Esophagus (tissue), 2 donors: ENCODE results near the gene GSE1. TPM values are rescaled to one million over a fixed set of nuclear protein-coding genes. Genes with fewer than 3 reads are reported as not detected.

Experiments used
- H3K27ac ChIP-seq, 2 donors: one replicate each; pipeline ENCODE4 v1.5.1; 2013; ENCODE audit warnings: low read depth in 2 of 2, mild to moderate bottlenecking in 2 of 2, inconsistent platforms in 1 of 2, low read length in 1 of 2, moderate library complexity in 1 of 2
- H3K27me3 ChIP-seq, 2 donors: one replicate each; pipeline ENCODE4 v1.6.1; 2013; ENCODE audit warnings: low read length in 2 of 2, control low read depth in 1 of 2, mild to moderate bottlenecking in 1 of 2; ENCODE audit not compliant: insufficient read depth in 2 of 2, control insufficient read depth in 1 of 2
- H3K36me3 ChIP-seq, 2 donors: one replicate each; pipeline ENCODE4 v1.6.1; 2013; ENCODE audit warnings: low read length in 1 of 2; ENCODE audit not compliant: control insufficient read depth in 2 of 2, insufficient read depth in 2 of 2
- H3K4me1 ChIP-seq, 2 donors: one replicate each; pipeline ENCODE4 v1.6.1; 2013; ENCODE audit warnings: low read length in 1 of 2; ENCODE audit not compliant: control insufficient read depth in 2 of 2, insufficient read depth in 2 of 2
- H3K4me3 ChIP-seq, 2 donors: one replicate each; pipeline ENCODE4 v1.5.1; 2013; ENCODE audit warnings: low read length in 2 of 2, mild to moderate bottlenecking in 2 of 2, low read depth in 1 of 2, moderate library complexity in 1 of 2
- H3K9me3 ChIP-seq, 2 donors: one replicate each; pipeline ENCODE4 v1.6.1; 2013; ENCODE audit warnings: mild to moderate bottlenecking in 2 of 2, low read depth in 1 of 2, low read length in 1 of 2, moderate library complexity in 1 of 2; ENCODE audit not compliant: control insufficient read depth in 2 of 2, insufficient read depth in 1 of 2
- WGBS, 2 donors: extraction: QIAGEN DNeasy Blood & Tissue Kit; methylation state at CpG; one replicate each; pipeline ENCODE4 v1.1.7; 2013; 5-methylcytosine and 5-hydroxymethylcytosine counted together
- polyA plus RNA-seq, 2 donors: library from polyadenylated mRNA; stranded (reverse); fragments of 200-250 nt; gene quantifications; one replicate each; pipeline ENCODE4 v1.2.3, GENCODE V29; 2013
- donor health status: healthy with polysubstance abuse.
- donor health status: Bipolar disorder and iron deficiency.

GSE1 gene
- polyA plus RNA-seq, 2 donors: 8.9 to 19.6 TPM

DNA sequence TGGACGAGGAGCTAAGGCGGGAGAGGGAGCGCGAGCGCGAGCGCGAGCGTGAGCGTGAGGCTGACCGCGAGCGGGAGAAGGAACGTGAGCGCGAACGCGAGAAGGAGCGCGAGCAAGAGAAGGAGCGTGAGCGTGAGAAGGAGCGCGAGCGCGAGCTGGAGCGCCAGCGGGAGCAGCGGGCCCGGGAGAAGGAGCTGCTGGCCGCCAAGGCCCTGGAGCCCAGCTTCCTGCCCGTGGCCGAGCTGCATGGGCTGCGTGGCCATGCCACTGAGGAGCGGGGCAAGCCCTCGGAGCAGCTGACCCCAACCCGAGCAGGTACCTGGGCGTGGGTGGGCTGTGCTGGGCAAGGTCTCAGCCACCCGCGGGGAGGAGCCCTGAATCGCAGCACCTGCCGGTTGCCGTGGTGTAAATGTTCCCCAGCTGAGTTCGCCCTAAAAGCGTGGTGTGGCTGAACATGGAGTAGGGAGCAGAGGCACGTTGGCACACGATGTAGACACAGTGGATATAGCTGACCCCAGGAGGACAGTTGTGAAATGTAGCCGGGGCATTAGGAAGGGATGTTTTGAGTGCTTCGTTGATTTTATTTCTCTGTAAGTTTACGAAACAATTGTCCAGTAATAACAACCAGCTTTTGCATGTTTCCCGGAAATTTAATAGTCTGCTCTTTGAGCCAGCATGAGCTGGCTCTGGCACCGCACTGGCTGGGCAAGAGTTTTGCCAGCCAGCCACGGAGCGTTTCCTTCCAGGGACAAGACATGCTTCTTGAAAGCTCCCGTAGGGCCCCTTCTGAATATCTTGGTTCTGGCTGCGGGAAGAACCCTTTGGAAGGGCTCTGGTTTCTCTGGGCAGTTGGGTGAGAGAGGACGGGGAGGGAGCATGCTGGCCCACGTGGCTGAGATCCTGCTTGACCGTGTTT is 43.5 kb downstream of the GSE1 start:
- Histone ChIP-seq H3K36me3 (peaks cover 5 to 64% of the 10 kb centered on the region in 2 donors), H3K27ac (no peak overlapping the region), H3K9me3 (no peaks in the 10 kb centered on the region), H3K4me3 (no peak overlapping the region), H3K4me1 (peaks cover 2 to 15% of the 10 kb centered on the region in 2 donors), H3K27me3 (no peaks in the 10 kb centered on the region)
- 94 to 95% methylated on average over 58 to 59 of the region's 59 CpGs for WGBS, 2 donors

DNA sequence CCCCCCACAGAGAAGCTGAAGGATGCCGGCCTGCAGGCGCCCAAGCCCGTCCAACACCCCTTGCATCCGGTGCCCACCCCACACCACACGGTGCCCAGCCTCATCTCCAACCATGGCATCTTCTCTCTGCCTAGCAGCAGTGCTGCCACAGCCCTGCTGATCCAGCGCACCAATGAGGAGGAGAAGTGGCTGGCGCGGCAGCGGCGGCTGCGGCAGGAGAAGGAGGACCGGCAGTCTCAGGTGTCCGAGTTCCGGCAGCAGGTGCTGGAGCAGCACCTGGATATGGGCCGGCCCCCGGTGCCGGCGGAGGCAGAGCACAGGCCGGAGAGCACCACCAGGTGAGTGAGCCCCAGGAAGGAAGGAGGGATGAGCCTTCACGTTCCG is 44.1 kb downstream of the GSE1 start:
- Histone ChIP-seq H3K27me3 (no peaks in the 10 kb centered on the region), H3K9me3 (no peaks in the 10 kb centered on the region), H3K4me3 (no peak overlapping the region), H3K4me1 (peaks cover 2 to 10% of the 10 kb centered on the region in 2 donors), H3K27ac (no peak overlapping the region), H3K36me3 (peaks cover 5 to 69% of the 10 kb centered on the region in 2 donors)
- WGBS, 2 donors: 94 to 95% methylated on average over 20 to 21 of the region's 21 CpGs

DNA sequence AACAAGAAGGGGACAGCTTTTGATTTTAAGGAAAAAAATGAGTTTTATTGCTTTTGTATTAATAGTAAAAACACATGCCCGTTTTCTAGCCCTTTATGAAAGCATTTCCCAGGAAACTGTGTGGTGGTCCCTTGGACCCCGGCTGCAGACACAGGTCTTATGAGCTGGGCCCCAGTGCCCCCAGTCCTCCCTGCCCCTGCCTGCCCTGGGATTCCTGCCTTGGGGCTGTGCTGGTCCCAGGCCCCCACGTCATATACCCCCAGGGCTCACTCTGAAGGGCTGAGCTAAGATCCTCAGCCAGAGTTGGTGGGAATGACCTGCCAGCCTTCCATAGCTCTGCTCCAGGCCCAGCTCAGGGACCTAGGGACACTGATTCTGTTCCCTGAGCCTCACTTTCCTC is 44.9 kb downstream of the GSE1 start:
- Histone ChIP-seq H3K27ac (no peak overlapping the region), H3K27me3 (no peaks in the 10 kb centered on the region)
- 89 to 92% methylated on average over 3 of the region's 3 CpGs for WGBS, 2 donors

DNA sequence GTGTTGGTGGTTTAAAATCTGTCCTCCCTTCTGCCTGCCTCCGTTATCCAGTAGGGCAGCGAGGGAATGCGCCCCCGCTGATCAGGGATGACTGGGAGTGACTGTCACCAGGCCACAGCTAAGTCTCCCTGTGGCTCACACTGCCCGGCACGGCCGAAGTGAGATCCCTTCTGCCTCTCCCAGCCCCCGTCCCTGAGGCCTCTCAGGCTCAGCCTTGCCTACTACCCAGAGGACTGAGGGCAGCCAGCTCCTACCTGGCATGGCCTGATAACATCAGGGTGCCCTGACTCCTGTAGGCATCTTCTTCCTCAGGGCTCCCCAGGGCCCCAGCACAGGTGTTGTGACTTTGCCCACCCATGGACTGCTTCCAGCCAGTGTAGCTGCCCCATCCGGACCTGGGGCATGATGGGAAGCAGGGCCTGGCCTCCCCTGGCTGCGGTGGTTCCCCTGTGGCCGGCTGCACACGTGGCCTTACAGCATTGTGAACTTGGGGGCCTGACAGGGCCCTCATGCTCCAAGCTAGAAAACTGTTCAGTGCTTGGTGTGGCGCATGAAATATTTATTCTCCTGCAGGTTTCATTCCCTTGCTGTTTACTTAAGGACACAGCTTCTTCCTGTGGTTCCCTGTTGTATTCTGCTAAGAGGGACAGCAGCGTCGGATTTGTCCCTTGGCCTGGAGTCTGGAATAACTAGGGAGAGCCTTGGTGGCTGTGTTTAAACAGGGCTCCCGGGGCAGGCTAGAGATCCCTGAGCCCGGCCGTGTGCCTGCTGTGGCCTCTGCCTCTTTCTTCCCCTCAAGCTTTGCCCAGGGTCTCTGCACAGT is 45.6 kb downstream of the GSE1 start:
- Histone ChIP-seq H3K4me1 (peaks cover 1 to 2% of the 10 kb centered on the region in 2 donors), H3K27ac (no peak overlapping the region), H3K9me3 (no peaks in the 10 kb centered on the region), H3K4me3 (no peak overlapping the region), H3K27me3 (no peaks in the 10 kb centered on the region), H3K36me3 (peaks cover 17 to 77% of the 10 kb centered on the region in 2 donors)
- 87 to 91% methylated on average over 18 of the region's 18 CpGs for WGBS, 2 donors

More for the DNA sequence above, 44.9 kb downstream of the GSE1 start:
- Histone ChIP-seq H3K4me1 (peaks cover 2 to 7% of the 10 kb centered on the region in 2 donors), H3K36me3 (peaks cover 11 to 76% of the 10 kb centered on the region in 2 donors), H3K4me3 (no peak overlapping the region), H3K9me3 (no peaks in the 10 kb centered on the region)

DNA sequence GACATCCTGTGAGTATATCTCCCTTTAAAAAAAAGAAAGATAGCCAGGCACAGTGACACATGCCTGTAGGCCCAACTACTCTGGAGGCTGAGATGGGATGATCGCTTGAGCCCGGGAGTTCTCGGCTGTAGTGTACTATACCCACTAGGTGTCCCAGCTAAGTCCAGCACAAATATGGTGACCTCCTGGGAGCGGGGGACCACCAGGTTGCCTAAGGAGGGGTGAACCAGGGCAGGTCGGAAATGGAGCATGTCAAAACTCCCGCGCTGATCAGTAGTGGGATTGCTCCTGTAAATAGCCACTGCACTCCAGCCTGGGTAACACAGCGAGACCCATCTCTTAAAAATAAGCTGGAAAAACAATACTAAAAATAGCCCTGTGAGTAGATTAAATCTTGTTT is 46.2 kb downstream of the GSE1 start:
- 83 to 89% methylated on average over 8 of the region's 8 CpGs for WGBS, 2 donors
- H3K9me3 ChIP-seq: no peaks in the 10 kb centered on the region
- peaks cover 21 to 77% of the 10 kb centered on the region in 2 donors for H3K36me3 ChIP-seq
- no peaks in the 10 kb centered on the region for H3K27me3 ChIP-seq
- H3K4me3 ChIP-seq: no peak overlapping the region
- peaks cover 0 to 2% of the 10 kb centered on the region in 2 donors for H3K4me1 ChIP-seq
- no peak overlapping the region for H3K27ac ChIP-seq

DNA sequence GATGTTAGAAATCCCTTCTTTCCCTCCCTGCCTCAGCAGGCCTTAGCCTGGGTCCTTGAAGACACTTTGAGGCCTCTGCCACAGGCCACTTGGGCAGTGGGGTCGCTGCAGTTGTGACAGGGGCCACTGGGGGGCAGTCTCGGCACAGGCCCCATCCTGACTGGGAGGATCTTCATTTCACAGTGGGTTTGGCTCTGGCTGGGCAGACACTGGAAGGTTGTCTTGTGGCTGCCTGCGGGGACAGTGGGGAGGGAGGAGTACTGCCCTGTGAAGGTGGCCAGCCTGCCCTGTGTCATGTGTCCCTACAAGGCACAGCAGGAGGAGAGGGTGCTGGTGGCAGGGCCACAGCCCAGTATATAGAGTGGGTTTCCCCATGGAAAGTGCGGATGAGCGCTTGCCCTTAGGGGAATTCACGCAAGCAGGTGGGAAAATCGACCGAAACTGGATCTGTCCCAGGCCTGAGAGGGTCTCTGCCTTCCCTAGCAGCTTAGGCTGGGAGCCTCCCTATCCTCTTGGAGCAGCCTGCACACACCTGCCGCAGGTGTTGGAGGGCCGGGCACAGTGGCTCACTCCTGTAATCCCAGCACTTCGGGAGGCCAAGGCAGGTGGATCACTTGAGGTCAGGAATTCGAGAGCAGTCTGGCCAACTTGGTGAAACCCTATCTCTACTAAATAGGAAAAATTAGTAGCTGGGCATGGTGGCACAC is 46.8 kb downstream of the GSE1 start:
- no peak overlapping the region for H3K4me3 ChIP-seq
- no peaks in the 10 kb centered on the region for H3K27me3 ChIP-seq
- no peak overlapping the region for H3K27ac ChIP-seq
- peaks cover 0 to 2% of the 10 kb centered on the region in 2 donors for H3K4me1 ChIP-seq
- WGBS, 2 donors: 67 to 69% methylated on average over 12 of the region's 12 CpGs
- no peaks in the 10 kb centered on the region for H3K9me3 ChIP-seq
- peaks cover 27 to 78% of the 10 kb centered on the region in 2 donors for H3K36me3 ChIP-seq

DNA sequence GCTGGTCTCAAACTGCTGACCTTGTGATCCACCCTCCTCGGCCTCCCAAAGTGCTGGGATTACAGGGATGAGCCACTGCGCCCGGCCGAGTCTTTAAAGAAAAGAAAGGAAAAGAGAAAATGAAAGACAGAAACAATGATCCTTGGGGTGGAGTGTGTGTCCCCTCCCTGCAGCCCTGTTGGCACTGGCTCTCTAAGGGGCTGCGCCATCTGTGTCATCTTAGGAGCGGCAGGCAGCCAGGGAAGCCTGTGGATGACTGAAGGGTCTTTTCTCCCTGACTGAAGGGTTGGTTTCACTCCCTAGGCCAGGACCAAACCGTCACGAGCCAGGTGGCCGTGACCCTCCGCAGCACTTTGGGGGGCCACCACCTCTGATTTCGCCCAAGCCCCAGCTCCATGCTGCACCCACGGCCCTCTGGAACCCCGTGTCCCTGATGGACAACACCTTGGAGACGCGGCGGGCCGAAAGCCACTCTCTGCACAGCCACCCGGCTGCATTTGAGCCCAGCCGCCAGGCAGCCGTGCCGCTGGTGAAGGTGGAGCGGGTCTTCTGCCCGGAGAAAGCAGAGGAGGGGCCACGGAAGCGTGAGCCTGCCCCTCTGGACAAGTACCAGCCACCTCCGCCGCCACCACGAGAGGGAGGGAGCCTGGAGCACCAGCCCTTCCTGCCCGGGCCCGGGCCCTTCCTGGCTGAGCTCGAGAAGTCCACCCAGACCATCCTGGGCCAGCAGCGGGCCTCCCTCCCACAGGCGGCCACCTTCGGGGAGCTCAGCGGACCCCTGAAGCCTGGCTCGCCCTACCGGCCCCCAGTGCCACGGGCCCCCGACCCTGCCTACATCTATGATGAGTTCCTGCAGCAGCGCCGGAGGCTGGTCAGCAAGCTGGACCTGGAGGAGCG is 48.0 kb downstream of the GSE1 start:
- no peaks in the 10 kb centered on the region for H3K9me3 ChIP-seq
- H3K27ac ChIP-seq: no peak overlapping the region
- peaks cover 0 to 2% of the 10 kb centered on the region in 2 donors for H3K4me1 ChIP-seq
- no peaks in the 10 kb centered on the region for H3K27me3 ChIP-seq
- 92 to 94% methylated on average over 42 of the region's 42 CpGs for WGBS, 2 donors
- no peak overlapping the region for H3K4me3 ChIP-seq
- peaks cover 37 to 77% of the 10 kb centered on the region in 2 donors for H3K36me3 ChIP-seq

DNA sequence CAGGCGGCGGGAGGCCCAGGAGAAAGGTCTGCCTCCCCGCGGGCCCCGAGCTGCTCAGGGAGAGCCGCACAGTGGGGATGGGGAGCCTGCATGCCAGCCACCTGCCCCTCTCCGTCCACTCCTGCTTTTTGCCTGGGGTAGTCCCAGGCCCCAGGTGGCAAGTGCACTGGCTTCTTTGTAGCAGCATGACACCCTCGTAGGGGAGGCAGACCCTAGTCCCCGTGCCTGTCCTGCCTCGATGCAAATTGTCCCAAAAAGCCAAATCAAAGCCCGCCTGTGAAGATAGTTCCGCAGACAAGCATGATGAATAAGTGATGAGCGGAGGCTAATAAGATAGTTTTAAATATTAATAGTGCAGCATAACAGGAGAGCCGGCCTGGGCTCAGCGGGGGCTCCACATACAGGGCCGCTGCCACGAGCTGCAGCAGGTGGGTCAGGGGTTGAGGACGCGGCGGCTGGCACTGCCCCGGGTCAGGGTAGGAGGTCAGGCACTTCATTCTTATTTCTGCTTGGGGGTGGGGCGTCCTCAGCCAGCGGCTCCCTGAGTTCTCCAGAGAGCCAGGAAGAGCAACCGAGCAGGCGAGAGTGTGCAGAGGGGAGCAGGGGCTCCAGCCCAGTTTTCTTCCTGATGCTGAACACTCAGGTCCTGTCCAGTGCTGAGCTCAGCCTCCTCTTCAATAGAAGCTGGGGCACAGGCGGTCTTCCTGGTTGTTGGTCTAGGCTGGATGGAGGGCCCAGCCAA is 48.8 kb downstream of the GSE1 start:
- H3K27me3 ChIP-seq: no peaks in the 10 kb centered on the region
- WGBS, 2 donors: 91 to 95% methylated on average over 26 of the region's 26 CpGs
- peaks cover 44 to 78% of the 10 kb centered on the region in 2 donors for H3K36me3 ChIP-seq
- H3K4me1 ChIP-seq: peaks cover 0 to 2% of the 10 kb centered on the region in 2 donors
- no peaks in the 10 kb centered on the region for H3K9me3 ChIP-seq
- H3K27ac ChIP-seq: no peak overlapping the region
- no peak overlapping the region for H3K4me3 ChIP-seq
